ENCODE data around the gene MYMX.

GRCh38 chr6:44266347-44266746, 49.6 kb downstream of the MYMX start:
- TF ChIP-seq POLR2AphosphoS5 (IDR thresholded peaks at IDR 0.05; ENCODE audit: low read depth, low read length): no peak
- TF ChIP-seq POLR2A (IDR thresholded peaks at IDR 0.05; ENCODE audit: low read depth, low read length): no peak
- no peak for TF ChIP-seq TAF1 (IDR thresholded peaks at IDR 0.05; ENCODE audit: borderline replicate concordance, low read depth, low read length)

Measured in GM12892 (cell line).